HG02981 (cell line): ENCODE results near the gene LMX1A.

Experiments used
- ATAC-seq: cut with Tn5 transposase; IDR thresholded peaks from one replicate; pipeline ENCODE4 v1.9.1; 2021; ENCODE audit warnings: mild to moderate bottlenecking, moderate library complexity; ENCODE audit not compliant: unreplicated experiment

LMX1A gene

DNA sequence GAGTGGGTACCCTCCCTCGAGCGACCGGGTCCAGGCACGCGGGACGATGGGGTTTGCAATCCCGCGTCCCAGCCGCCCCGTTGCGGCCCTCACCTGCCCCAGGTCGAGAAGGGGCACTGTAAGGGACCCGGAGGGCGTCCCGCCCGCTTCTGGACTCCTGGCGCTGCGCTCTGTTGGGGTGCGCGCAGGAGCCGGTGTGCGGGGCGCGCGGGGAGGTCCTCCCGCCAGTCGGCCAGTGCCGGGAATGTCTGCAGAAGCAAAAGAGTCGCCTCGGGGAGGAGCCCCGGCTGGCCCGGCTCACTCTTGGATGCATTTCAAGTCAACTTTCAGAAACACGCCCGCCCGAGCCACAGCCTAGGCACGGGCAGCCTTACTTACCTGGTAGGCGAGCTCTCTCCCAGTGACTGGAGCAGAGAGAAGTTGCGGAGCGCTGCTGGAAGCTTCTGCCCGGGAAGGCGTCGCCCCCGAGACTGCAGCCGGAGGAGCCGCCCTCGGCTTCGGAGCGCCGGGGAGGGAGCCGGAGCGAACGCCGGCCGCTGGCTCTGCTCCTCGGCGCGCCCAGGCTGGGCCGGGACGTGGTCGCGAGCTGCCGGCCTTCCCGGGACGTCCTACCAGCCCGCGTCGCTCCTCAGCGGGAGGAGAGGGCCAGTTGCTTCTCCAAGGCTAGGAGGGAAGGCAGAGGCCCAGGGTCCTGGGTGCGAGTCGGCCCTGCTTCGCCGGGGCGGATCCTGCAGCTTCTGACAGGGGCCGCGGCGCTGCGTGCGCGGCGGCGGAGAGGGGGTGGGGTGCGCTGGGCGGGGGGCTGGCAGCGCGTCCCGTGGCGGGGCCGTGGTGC, at the start of gene LMX1A:
TSS of gene LMX1A (minus strand) at position 739 of the 835 bp plus-strand sequence. CDS start 1,156 bp downstream, outside the sequence.
- no peak for ATAC-seq

DNA sequence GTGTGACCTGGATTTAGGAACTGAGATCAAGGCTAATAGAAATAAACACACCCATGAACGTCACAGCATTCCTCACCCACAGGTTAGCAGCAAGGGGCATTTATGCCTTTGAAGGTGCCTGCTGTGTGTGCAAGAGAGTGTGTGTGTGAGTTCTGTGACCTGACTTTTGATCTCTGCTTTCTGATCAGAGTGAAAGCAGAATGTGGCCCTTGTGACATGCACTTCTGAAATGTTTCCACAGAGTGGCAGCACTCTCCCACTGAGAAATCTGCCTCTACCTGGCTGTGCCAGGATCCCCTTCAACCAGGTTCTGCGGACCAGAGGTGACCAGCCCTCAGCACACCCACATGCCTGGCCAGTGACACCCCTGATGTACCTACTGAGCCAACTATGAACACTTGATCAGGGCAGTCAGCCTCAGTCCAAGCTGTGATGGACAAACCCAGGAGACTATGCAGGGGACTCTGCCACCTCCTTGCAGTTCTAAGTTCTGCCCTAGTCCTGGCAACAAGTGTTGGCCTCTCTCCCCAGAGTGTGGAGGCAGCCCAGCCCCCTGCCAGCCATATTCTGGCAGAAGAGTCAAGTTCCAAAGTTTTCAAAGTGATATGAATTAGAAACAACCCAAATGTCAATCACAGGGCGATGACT, 47.4 kb upstream of the LMX1A start:
- ATAC-seq: peak; percentile 72

DNA sequence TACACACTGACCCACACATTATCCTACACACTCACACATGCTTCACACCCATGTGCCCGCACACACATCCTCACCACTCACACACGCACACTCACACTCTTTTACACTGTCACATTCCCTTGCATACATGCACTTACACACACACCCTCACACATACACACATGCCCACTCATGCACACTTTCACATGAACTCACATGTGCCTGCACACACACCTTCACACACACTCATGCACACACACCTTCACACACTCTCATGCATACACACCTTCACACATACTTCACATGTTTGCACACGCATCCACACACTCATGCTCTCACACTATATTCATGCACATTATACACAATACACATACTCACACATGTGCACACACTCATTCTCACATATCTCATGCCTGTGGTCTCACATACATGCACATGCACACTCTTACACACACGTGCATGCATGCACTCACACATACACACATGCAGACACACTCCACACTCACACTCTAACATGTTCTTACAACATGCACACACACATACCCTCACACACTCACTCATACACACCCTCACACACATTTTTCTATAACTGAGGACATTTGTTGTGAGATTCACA, 46.1 kb upstream of the LMX1A start:
- no peak for ATAC-seq

DNA sequence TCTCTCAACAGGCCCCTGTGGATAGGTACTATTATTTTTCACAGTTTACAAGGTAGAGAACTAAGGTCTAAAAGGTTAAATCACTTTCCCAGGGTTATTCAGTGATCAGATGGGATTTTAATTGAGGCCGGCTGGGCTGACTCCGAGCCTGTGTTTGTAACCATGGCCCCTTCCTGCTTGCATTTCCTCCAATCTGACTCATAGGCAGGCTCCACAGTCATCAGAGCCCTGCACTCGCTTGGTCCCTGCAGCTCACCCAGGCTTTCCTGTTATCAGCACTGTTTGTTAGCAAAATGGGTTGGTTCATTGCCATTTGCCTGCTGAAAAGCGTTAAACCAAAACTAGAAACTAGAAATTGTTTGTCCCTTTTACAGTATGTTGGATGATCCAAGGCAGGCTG, 41.4 kb upstream of the LMX1A start:
- ATAC-seq: no peak

DNA sequence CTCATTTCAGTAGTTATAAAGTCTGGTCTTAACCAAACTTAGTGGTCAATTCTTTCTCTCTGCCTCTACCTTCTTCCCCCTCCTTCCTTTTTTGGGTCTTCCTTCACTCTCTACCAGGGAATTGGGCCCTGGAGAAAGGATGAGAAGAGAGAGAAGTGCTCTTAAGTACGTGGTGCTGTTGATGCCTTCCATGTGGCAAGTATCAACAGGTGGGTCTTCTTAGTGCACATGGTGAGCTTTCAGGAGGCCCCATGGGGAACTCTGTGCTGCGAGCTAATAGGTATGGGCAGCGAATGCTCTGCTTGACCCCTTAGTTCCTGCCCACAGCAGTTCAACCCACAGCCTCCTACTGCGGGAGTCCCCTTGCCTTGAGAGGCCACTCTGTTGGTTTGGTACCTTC, 39.4 kb upstream of the LMX1A start:
- no peak for ATAC-seq

DNA sequence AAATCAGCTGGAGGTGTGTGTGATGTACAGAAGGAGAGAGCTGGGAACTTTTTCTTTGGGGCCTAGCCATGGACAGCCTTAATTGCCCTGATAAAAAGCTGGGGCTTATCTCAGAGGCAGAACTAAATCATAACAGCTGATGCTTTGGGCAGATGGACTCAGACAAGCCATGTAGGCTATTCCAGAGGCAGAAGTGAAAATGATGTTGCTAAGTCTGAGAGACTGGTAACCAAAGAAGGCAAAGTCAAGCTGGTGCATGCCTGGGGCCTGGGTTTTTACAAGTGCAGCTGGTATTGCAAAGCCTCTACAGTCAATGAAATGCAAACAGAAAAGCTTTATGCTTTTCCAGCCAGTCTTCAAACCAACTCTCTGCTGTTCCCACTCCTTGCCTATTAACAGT, 39.0 kb upstream of the LMX1A start:
- ATAC-seq: no peak

DNA sequence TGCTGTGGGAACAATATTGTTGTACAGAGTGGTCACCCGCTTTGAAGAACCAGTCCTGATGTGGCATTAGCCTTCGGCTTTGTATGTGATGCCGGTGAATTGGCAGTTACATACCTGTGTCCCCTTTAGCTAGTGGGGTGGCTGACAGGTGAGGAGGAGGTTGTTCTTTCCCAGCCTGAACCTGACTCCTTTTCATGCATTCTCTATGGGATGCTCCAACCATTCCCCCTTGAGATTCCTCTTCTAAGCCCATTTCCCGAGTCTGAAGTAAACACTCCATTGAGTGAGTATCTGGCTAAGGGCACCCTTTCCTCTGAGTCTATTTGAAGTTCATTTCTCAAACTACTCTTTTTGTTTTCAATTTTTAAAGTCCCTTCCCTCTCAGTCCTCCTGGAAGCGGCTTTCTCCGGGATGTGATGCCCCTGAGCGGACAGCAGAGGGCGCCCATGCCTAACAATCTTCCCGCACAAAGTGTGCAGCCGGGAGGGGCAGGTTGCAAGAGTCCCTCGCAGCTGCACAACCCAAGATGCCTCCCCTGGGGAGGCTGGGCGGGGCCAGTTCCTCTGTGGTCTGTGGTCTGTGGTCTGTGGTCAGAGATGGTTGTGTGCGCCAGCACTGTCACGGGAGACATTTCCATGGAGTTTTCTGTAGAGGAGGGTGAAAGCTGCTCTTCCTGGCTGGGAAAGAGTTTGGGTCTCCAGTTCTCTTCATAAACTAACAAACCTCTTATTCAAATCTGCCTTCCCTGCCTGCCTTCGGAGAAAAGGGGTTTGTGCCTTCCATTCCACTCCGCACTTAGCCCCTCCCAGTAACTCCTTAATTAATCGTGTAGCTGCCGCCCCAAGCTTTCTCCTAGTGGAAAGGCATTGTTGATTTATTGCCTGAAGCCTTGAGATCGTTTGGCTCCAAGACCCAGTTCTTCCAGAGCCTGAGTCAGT, 36.4 kb upstream of the LMX1A start:
- peak; percentile 99 for ATAC-seq

DNA sequence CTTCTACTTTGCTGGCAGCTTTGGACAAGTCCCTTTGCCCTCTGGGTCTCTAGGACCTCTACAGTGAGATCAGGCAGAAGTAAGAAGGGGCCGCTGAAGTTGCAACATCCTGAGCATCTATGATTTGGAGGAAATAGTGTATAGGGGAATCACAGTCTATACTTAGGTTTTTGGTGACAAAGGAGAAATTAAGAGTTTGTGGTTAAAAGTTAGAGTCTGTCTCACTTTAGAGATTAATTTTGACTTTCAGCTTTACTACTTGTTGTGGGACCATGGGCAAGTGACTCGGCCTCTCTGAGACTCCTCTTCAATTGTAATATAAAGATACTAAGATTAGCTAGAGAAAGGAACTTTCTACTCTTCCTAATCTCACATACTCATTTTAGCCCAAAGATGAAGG, 33.1 kb upstream of the LMX1A start:
- no peak for ATAC-seq

DNA sequence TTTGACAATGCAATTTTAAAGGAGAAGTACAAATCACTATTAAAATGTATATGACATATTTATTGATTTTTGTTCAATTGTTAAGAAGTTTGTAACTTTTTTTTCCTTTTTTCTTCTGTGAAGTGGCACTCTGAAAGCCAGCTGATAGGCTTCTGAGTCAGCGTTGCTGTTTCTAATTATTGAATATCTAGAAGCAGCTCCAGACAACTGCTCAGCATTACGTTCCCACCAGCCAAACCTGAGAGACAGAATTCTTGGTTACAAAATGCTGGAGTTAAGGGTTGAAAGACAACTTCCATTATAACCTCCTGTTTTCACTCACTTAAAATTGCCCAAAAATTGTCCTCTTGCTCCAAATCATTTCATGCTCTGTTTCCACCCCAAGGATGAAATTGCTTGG, 31.4 kb upstream of the LMX1A start:
- ATAC-seq: no peak

DNA sequence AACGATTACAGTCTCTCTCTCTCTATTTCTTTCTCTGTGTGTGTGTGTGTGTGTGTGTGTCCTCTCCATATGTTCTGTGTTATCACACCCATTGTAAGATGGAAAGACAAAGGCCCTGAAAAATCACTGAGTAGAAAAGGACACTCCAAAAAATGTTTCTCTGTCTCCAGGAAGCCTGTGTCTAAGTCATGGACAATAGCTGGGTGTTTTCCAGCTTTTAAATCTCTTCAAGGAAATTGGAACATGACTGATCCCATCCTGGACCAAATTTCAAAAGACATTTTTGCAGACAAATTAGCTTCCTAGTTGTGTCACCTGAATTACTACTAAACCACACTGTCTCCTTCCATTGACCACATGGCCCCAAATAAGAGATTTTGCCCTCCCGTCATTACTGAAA, 31.0 kb upstream of the LMX1A start:
- ATAC-seq: no peak

DNA sequence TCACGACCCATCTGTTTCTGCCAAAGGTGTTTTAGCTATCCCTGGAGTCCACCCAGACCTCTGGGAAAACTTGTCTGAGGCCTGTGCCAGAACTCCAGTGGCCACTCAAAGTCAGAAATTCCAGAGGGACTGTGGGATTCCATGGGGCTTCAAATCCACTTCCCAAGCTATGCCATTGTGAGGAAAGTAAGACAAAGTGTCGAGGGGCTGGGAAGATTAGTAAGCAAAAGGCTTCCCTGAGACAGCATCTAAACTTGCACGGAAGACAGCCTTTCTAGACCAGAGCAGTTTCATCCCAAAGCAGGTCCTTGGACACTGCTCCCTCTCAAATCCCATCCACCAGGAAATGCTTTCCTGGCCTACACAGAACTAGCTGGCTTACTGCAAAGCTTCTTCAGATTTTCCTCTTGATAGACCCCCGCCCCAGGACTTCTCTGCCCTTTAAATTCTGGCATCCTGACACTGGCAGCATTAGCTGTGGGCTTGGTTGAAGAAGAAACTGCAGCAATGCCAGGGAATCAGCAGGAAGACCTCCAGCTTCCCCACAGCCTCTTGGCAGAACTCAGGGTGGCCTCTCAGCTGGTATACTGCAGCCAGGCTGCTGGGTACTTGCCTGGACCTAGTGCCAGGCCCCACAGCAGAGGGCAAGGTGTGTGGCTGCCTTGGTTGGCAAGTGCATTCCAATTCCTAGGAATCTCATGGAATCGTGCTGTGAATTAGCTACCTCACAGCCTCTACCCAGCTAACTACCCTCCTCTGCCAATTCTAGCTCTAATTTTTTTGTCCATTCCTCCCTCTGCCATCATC, 27.3 kb upstream of the LMX1A start:
- ATAC-seq: no peak

DNA sequence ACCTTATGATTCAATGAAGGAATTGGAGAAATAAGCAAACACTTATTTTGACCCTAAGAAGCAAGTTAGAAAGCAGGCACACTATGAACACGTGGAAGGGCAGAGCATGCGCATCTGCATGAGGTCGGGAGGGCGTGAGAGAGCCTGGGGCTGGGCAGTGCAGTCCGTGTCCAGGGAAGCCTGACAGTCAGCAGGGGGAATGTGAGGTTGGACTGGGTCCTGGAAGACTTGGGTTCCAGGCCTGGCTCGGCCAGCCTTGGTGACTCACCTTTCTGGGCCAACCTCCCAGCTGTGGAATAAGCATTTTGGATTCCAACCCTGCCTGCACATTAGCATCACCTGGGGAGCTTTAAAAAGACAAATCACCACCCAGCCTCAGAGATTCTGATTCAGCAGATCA, 26.6 kb upstream of the LMX1A start:
- ATAC-seq: no peak

DNA sequence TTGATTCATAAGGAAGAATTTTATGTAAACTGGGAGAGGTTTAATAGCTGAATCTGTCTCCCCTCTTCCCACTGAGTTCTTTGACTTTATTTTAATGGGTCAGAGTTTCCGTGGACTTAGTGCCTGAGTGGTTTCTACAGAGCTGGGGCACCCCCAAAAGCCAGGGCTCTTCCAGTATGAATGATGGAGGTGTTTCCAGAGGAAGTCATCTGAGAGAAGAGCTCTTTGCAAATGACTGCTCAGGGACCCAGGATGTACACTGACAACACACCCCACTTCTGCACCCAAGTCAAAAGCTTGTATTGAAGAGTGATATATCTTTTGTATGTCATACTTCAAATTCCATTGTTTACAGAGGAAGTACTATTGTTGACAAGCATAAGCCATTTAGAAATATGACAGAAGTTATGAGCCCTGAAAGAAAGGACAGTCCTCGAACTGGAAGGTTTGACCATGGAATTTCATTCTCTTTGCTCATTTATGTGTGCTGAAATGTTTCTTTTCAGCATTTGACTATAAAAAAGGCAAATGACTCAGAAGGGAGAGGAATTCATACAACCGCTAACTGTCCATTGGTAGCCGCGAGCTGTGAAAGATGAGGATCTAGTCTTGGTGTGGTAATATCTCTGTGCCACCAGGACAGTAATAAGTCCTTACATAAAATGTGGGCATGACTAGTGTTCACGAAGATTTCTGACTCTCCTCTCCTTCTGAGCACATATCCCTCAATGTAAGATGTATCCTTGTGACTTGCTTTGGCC, 25.4 kb upstream of the LMX1A start:
- ATAC-seq: no peak

DNA sequence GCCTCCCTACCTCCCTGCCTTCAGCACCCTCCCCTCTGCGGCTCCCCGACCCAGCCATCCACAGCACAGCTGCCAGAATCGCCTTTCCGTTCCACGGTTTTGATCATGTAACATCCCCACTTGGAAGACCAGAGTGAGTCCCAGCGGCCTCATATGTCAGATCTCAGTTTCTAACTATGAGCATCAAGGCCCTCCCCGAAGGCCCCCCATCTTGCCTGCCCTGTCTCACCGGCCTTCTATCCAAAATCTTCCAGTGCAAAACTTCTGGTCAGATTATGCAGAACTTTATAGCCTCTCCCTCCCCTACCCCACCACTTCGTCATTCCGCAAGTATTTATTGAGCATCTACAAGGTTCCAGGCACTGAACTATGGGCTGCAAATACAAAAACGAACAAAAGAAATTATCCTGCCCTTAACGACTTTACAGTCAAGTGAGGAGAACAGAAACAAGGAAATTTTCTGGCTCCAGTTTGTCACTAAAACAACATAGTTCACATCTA, 20.3 kb upstream of the LMX1A start:
- peak; percentile 23 for ATAC-seq

DNA sequence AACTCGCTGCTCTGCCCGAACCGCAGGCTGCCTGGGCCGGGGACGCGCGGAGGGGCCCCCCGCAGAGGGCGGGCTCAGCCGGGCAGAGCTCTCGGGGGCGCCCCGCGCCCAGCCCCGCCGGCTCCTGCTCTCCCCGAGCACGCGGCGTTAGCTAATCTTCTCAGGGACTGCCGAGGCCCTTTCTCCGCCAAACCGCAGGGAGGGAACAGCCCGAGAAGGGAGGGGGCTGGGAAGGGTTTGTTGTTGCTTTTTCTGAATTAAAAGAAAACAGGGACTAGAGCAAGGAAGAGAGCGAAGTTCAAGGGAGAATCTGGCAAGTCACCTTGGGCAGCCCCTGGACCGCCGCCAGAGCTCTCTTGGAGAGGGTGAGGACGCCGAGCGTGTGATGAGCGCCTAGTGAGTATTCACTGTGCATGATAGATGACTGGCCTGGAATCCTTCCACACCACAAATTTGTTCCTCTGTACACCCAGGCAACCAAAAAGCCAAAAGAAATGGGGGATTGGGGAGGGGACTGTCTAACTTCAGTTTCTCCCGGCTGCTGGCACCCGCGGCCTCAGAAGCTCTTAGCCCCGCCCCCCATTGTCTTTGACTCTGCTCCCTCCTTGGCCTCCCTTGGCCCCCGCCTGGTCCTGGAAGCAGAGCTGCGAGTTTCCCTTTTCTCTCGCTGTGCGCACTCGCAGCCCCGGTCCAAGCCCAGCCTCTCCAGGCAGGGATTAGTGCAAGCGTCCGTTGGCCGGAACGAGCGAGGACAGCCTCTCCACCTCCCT, 19.7 kb upstream of the LMX1A start:
- ATAC-seq: peak; percentile 47

DNA sequence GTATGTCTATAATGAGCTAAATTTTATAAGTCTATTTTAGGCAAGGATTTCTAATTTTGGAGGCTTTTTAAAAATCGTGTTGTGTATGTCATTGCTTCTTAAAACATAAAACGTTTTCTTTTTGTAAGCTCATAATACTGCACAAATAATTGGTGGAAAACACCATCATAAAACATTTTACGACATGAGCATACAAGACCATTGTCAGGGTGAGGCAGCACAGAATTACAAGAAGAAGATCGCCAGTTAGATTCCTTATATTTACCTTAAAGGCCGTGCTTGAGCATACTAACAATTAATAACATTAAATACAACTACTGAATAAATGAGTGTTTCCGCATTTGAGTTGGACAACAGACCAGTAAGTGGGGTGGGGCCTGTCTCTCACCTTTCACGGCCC, 19.1 kb upstream of the LMX1A start:
- ATAC-seq: no peak

DNA sequence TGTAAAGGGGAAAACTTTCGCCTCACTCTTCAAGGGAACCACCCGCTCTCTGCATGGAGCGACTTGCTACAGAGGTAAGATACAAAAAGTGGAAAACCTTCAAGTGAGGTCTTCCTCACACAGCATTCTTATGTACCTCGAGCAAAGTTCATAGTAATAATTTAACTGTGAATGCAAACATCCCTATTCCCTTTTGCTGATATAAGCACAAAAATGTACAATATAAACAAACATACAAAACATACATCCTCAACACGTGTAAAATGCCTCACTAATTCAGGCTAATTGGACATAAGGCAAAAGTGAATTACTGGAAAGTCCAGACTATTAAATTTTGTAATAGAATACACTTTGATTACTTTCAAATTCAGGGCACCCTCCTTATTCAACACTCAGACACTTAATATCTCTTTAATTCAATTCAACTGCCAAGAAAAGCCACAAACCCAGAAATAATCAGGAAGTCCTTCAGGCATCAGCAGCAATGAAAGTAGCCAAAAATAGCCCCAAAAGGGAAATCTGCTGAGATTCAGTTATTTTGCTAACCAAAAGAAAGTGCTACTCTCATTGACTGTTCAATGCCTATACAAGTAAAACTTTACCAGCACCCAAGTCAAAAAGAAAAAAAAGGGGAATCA, 15.2 kb upstream of the LMX1A start:
- ATAC-seq: no peak

DNA sequence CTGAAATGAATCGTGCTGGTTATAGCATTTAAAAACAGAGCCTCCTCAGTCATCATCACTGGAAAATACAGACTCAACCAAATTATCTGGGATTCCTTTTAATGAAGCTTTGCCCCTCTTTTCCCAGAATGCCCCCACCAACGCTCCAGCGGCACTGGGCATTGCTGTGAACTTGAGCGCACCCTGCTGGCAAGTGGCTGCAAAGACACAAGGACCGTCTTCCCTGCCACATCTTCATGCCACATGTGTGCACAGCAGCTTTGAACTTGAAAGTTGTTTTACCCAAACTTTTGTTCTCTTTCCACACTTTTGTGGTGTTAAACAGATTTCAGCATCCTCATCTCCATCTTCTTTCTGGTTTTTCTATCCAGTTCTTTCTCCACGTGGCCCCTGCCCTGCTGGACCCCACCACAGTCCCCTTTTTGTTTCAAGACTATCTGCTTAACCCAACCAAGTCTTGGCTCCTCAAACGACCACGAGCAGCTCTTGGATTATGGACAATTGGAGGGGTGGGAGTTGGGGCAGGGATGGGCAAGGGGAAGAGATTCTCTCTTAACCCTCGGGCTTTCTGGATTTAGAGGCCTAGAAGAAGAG, 12.8 kb upstream of the LMX1A start:
- peak; percentile 68 for ATAC-seq
